Activated CD8-positive, alpha-beta memory T cell treated with anti-CD3 and anti-CD28 coated beads, Interleukin-2, amount 10 ng/mL, durations not matched to agents 7 days and 5 days (primary cell): ENCODE measurements around the gene TRAF5. TPM values are rescaled to one million over a fixed set of nuclear protein-coding genes. Genes with fewer than 3 reads are reported as not detected.
A peak's percentile ranks its signal among the peaks of the same experiment; 100 is the strongest.
"Not testable (repeated sequence)": the region's sequence is repeated elsewhere in the genome, so short reads cannot be mapped to it uniquely, and the experiment has no call there.

Source experiments
- ATAC-seq: fragments of 150-1000 bp; cut with Tn5 transposase; one replicate; pipeline ENCODE4 v1.10.0; 2021; ENCODE audit warnings: moderate library complexity
- CTCF ChIA-PET: fragments of 350-600 bp; sonication (Branson Sonifier 250); formaldehyde crosslinking; loops from one replicate; lab custom pipeline; 2021; ENCODE audit warnings: antibody characterized with exemption; lab: Charles Lee
- DNase-seq: peaks from one replicate; pipeline ENCODE4 v3.0.0-alpha.2; 2020
- H3K27ac Mint-ChIP-seq: one replicate; pipeline ENCODE4 v1.8.0; 2021; ENCODE audit warnings: mild to moderate bottlenecking, mixed read lengths
- H3K27me3 Mint-ChIP-seq: one replicate; pipeline ENCODE4 v1.8.0; 2021; ENCODE audit warnings: mixed read lengths
- H3K36me3 Mint-ChIP-seq: one replicate; pipeline ENCODE4 v1.8.0; 2021; ENCODE audit warnings: mild to moderate bottlenecking, mixed read lengths
- H3K4me1 Mint-ChIP-seq: one replicate; pipeline ENCODE4 v1.8.0; 2021; ENCODE audit warnings: mixed read lengths
- H3K4me3 Mint-ChIP-seq: one replicate; pipeline ENCODE4 v1.8.0; 2021; ENCODE audit warnings: mild to moderate bottlenecking, moderate library complexity, mixed read lengths
- H3K9me3 Mint-ChIP-seq: one replicate; pipeline ENCODE4 v1.8.0; 2022; ENCODE audit warnings: low read depth, mixed read lengths
- total RNA-seq, 2 experiments: library from RNA; stranded (reverse); gene quantifications; one replicate each; pipeline ENCODE4 v1.2.3, GENCODE V29; 2021

The TRAF5 gene
- total RNA-seq, 2 experiments from 2014 or later: 49.7 to 63.2 TPM

DNA sequence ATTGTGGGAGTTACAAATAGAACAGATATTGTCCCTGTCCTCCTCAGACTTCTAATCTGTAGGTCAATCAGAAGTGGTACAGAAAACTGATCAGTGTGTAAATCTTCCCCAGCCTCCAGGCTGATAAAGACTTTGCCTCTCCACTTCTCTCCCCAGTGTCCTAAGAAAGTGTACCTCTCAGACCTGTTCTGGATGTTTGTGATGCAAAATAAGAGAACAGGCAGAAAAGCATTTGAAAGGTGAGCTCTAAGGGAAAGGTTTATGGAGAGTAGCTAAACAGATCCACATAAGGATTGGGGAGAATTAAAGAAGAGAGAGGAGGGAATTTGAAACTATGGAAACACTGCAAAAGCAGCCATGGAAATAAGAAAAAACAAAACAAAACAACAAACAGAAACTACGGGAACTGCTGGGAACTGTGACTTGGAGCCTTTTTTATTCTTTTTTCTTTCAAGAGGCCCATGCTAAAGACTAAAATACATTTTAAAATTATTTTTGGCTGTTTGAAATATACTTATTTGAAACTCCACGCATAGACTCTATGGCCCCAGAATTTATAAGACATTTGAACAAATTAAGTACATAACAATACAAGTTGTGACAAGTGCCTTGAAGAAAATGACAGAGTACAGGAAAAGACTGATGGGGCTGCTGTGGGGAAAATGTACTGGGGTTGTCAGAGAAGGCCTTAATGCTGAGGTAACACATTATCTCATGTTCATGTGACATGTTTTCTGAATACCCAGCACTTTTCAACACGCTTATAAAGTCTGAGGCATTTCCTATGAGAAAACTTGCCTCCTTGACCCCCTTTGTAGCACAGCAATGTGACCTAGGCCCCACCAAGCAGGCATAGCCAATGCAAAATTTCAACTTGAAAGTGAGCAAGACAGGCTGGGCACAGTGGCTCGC, 51.2 kb downstream of the TRAF5 start:
- H3K4me3 Mint-ChIP-seq: no peak overlapping the region
- ATAC-seq (no peak), DNase-seq (no peak)
- H3K9me3 Mint-ChIP-seq: no peaks in the 10 kb centered on the region
- CTCF ChIA-PET: no interaction called here
- peaks cover 35% of the 10 kb centered on the region for H3K36me3 Mint-ChIP-seq
- peaks cover 43% of the 10 kb centered on the region for H3K4me1 Mint-ChIP-seq
- H3K27me3 Mint-ChIP-seq: no peaks in the 10 kb centered on the region
- H3K27ac Mint-ChIP-seq: peak overlapping the region; percentile 6

GRCh38 chr1:211378844-211379243, 52.2 kb downstream of the TRAF5 start:
- Mint-ChIP-seq H3K27me3 (no peaks in the 10 kb centered on the region), H3K4me1 (peaks cover 54% of the 10 kb centered on the region), H3K36me3 (peaks cover 34% of the 10 kb centered on the region), H3K4me3 (no peak overlapping the region), H3K9me3 (no peaks in the 10 kb centered on the region), H3K27ac (peak overlapping the region; percentile 3)
- CTCF ChIA-PET: no interaction called here
- ATAC-seq (no peak), DNase-seq (no peak)

DNA sequence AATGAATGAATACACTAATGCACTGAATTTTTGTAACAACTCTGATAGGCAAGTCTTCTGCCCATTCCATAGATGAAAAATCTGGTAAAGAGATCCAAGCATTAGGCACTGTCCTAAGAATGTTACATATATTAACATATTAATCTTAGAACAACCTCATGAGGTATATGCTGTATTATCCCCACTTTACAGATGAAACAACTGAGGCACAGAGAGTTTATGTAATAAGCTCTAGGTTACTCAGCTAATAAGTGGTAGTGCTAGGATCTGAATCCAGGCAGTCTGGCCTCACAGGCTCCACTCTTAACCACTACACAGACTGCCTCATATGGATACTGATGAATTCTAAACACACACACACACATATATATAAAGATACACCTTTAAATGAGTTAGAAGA, 52.8 kb downstream of the TRAF5 start:
- no peak overlapping the region for H3K4me3 Mint-ChIP-seq
- H3K36me3 Mint-ChIP-seq: peaks cover 34% of the 10 kb centered on the region
- H3K27ac Mint-ChIP-seq: no peak overlapping the region
- DNase-seq: no peak
- H3K9me3 Mint-ChIP-seq: no peaks in the 10 kb centered on the region
- no peak for ATAC-seq
- CTCF ChIA-PET: interaction anchor here (1.9 kb wide), 1 partner anchor 56 kb away, joined by 7 read pairs; no protein-coding TSS in a partner anchor
- peaks cover 57% of the 10 kb centered on the region for H3K4me1 Mint-ChIP-seq
- H3K27me3 Mint-ChIP-seq: no peaks in the 10 kb centered on the region

GRCh38 chr1:211381481-211382181, 55.0 kb downstream of the TRAF5 start:
- H3K9me3 Mint-ChIP-seq: no peaks in the 10 kb centered on the region
- CTCF ChIA-PET: interaction anchor here (1.3 to 1.9 kb wide), 2 partner anchors 34 to 58 kb away, joined by 3 to 7 read pairs; no protein-coding TSS in a partner anchor
- DNase-seq: no peak
- peak overlapping the region; percentile 85 for H3K4me3 Mint-ChIP-seq
- H3K4me1 Mint-ChIP-seq: peaks cover 51% of the 10 kb centered on the region
- H3K36me3 Mint-ChIP-seq: peaks cover 20% of the 10 kb centered on the region
- H3K27me3 Mint-ChIP-seq: no peaks in the 10 kb centered on the region
- ATAC-seq: no peak
- H3K27ac Mint-ChIP-seq: peak overlapping the region; percentile 93

- peak overlapping the region; percentile 85 for H3K4me3 Mint-ChIP-seq
- ATAC-seq (no peak), DNase-seq (no peak)
- peaks cover 16% of the 10 kb centered on the region for H3K36me3 Mint-ChIP-seq
- peak overlapping the region; percentile 93 for H3K27ac Mint-ChIP-seq
- no peaks in the 10 kb centered on the region for H3K9me3 Mint-ChIP-seq
- CTCF ChIA-PET: interaction anchor here (0.9 to 2.7 kb wide), 4 partner anchors 34 to 316 kb away, joined by 3 to 11 read pairs (median 6); no protein-coding TSS in a partner anchor
- H3K4me1 Mint-ChIP-seq: peaks cover 44% of the 10 kb centered on the region
- peaks cover 4% of the 10 kb centered on the region for H3K27me3 Mint-ChIP-seq
These were observed 55.6 kb downstream of the TRAF5 start for GRCh38 chr1:211382182-211382713.

DNA sequence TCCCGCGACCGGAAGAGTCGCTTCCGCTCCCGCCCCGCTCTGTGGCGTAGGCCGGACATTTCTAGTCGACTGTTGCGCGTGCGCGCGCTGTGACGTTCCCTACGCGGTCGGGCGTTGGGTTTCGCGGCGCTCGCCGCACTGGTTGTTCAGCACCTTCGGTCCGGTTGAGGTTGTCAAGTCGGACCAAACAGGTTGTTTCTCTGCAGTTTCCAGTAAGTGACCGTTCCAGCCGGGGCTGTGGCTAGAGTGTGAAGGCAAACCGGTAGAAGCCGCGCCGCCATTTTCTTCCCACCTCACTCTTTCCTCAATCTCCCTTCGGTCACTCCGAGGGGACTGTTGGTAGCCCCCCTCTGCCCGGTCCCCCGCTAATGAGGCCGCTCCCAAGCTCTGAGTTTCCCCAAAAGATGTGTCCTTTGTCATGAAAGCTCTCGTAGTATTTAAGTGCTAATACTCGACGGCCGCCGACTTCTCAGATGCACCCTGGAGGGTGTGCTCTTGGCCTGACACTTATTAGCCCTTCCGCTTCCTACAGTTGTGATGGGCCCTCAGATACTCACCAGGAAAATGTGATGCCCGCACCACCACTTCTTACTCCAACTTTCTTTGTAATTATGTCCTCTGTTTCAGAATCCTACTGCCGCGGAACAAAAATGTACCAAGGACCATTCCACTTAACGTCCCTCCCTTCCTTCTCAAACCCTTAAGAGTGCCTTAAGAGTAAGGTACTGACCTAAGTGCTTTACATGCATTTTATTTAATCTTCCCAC, 56.3 kb downstream of the TRAF5 start:
- CTCF ChIA-PET: interaction anchor here (0.9 to 2.7 kb wide), 5 partner anchors 33 to 315 kb away, joined by 3 to 11 read pairs (median 5); no protein-coding TSS in a partner anchor
- Mint-ChIP-seq H3K4me3 (peak overlapping the region; percentile 85), H3K27ac (peak overlapping the region; percentile 93), H3K27me3 (peaks cover 4% of the 10 kb centered on the region), H3K36me3 (peaks cover 12% of the 10 kb centered on the region), H3K9me3 (no peaks in the 10 kb centered on the region), H3K4me1 (peaks cover 39% of the 10 kb centered on the region)
- DNase-seq (peak; percentile 90), ATAC-seq (peak; percentile 95)

GRCh38 chr1:211384524-211384923, 57.9 kb downstream of the TRAF5 start:
- H3K9me3 Mint-ChIP-seq: no peaks in the 10 kb centered on the region
- peaks cover 9% of the 10 kb centered on the region for H3K27me3 Mint-ChIP-seq
- no peak overlapping the region for H3K27ac Mint-ChIP-seq
- H3K4me3 Mint-ChIP-seq: no peak overlapping the region
- H3K4me1 Mint-ChIP-seq: peaks cover 29% of the 10 kb centered on the region
- no peak for ATAC-seq
- CTCF ChIA-PET: interaction anchor here (1.6 to 2.7 kb wide), 2 partner anchors 61 to 130 kb away, joined by 4 to 11 read pairs; no protein-coding TSS in a partner anchor
- DNase-seq: no peak
- peaks cover 4% of the 10 kb centered on the region for H3K36me3 Mint-ChIP-seq

DNA sequence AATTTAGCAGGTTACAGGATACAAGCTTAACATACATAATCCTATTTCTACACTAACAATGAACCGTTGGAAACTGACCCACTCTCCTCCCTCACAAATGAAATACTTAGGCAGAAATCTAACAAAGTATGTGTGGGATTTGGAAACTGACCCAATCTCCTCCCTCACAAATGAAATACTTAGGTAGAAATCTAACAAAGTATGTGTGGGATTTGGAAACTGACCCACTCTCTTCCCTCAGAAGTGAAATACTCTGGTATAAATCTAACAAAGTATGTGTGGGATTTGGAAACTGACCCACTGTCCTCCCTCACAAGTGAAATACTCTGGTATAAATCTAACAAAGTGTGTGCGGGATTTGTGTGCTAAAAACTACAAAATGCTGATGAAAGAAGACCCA, 60.3 kb downstream of the TRAF5 start:
- Mint-ChIP-seq H3K36me3 (no peaks in the 10 kb centered on the region), H3K27ac (no peak overlapping the region), H3K27me3 (peaks cover 9% of the 10 kb centered on the region), H3K4me3 (no peak overlapping the region), H3K9me3 (no peaks in the 10 kb centered on the region), H3K4me1 (peaks cover 19% of the 10 kb centered on the region)
- CTCF ChIA-PET: interaction anchor here (0.6 to 1.2 kb wide), 3 partner anchors 63 to 234 kb away, joined by 3 to 4 read pairs (median 3); no protein-coding TSS in a partner anchor
- ATAC-seq (no peak), DNase-seq (no peak)

GRCh38 chr1:211390829-211391228, 64.2 kb downstream of the TRAF5 start:
- H3K9me3 Mint-ChIP-seq, H3K36me3 Mint-ChIP-seq, H3K4me3 Mint-ChIP-seq, ATAC-seq, CTCF ChIA-PET, H3K4me1 Mint-ChIP-seq, H3K27me3 Mint-ChIP-seq, H3K27ac Mint-ChIP-seq, DNase-seq: not testable (repeated sequence)

DNA sequence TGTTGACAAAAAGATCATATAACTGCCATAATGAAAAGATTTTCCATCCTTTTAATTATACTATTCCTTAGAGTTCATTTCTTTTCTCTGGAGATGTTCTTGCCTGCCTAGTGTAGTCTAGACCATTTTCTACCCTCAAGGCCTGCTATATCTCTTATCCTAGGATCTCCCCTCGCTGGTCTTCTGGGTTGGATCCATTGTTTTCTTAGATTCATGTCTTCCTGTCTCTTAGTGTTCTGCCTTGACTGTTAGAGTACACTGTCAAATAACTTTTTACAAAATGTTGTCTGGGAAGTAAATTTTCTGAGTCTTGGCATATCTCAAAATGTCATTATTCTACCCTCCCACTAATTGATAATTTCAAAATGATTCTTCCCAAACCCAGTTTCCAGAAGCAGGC, 66.6 kb downstream of the TRAF5 start:
- peaks cover 8% of the 10 kb centered on the region for H3K36me3 Mint-ChIP-seq
- no peak overlapping the region for H3K27ac Mint-ChIP-seq
- no peak for ATAC-seq
- CTCF ChIA-PET: no interaction called here
- no peaks in the 10 kb centered on the region for H3K9me3 Mint-ChIP-seq
- H3K4me3 Mint-ChIP-seq: no peak overlapping the region
- peaks cover 5% of the 10 kb centered on the region for H3K27me3 Mint-ChIP-seq
- DNase-seq: no peak
- no peaks in the 10 kb centered on the region for H3K4me1 Mint-ChIP-seq

GRCh38 chr1:211398266-211398930, 71.8 kb downstream of the TRAF5 start:
- H3K27ac Mint-ChIP-seq, H3K27me3 Mint-ChIP-seq, H3K4me3 Mint-ChIP-seq, DNase-seq, CTCF ChIA-PET, H3K9me3 Mint-ChIP-seq, H3K4me1 Mint-ChIP-seq, ATAC-seq: not testable (repeated sequence)
- H3K36me3 Mint-ChIP-seq: peaks cover 15% of the 10 kb centered on the region

DNA sequence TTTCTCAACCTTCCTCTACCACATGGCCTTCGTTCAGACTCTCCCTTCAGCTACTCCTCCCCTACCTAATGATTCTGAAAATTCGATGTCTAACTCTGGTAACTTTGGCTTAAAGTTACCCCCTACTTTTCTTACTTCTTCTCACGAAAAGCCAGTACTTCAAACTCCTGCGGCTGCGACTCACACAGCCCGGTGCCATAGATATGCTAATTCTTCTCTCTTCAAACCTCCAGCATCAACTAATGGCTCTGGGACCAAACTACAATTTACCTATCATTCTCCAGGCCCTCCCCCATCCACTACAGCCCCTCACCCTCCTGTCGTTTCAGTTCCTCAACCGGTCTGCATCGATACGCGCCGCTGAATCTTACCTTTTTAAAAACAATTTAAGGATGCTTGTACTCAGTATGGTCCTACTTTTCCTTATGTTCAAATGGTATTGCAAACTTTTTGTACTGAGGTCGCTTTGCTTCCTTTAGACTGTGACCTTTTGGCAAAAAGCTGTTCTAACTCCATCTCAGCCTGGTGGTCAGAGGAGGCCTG, 73.3 kb downstream of the TRAF5 start:
- ATAC-seq, H3K27me3 Mint-ChIP-seq, H3K4me3 Mint-ChIP-seq, DNase-seq, H3K27ac Mint-ChIP-seq, H3K9me3 Mint-ChIP-seq, H3K4me1 Mint-ChIP-seq, CTCF ChIA-PET: not testable (repeated sequence)
- H3K36me3 Mint-ChIP-seq: peaks cover 20% of the 10 kb centered on the region
